Articular chondrocyte of knee joint (primary cell): Measurements from ENCODE around the gene RHBDF1. TPM values are rescaled to one million over a fixed set of nuclear protein-coding genes. Genes with fewer than 3 reads are reported as not detected.

Experiments used
- small RNA-seq: library from RNA; depleted of rRNA; stranded (forward); fragments of <200 nt; gene quantifications from one replicate; pipeline ENCODE3, GENCODE V24; 2012
- total RNA-seq: library from RNA; depleted of rRNA; stranded (reverse); fragments of >200 nt; gene quantifications from 2 replicates; pipeline ENCODE4 v1.2.3, GENCODE V29; 2012

Gene RHBDF1, protein sequence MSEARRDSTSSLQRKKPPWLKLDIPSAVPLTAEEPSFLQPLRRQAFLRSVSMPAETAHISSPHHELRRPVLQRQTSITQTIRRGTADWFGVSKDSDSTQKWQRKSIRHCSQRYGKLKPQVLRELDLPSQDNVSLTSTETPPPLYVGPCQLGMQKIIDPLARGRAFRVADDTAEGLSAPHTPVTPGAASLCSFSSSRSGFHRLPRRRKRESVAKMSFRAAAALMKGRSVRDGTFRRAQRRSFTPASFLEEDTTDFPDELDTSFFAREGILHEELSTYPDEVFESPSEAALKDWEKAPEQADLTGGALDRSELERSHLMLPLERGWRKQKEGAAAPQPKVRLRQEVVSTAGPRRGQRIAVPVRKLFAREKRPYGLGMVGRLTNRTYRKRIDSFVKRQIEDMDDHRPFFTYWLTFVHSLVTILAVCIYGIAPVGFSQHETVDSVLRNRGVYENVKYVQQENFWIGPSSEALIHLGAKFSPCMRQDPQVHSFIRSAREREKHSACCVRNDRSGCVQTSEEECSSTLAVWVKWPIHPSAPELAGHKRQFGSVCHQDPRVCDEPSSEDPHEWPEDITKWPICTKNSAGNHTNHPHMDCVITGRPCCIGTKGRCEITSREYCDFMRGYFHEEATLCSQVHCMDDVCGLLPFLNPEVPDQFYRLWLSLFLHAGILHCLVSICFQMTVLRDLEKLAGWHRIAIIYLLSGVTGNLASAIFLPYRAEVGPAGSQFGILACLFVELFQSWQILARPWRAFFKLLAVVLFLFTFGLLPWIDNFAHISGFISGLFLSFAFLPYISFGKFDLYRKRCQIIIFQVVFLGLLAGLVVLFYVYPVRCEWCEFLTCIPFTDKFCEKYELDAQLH
- 27.4 and 29.5 TPM in 2 replicates for total RNA-seq

DNA sequence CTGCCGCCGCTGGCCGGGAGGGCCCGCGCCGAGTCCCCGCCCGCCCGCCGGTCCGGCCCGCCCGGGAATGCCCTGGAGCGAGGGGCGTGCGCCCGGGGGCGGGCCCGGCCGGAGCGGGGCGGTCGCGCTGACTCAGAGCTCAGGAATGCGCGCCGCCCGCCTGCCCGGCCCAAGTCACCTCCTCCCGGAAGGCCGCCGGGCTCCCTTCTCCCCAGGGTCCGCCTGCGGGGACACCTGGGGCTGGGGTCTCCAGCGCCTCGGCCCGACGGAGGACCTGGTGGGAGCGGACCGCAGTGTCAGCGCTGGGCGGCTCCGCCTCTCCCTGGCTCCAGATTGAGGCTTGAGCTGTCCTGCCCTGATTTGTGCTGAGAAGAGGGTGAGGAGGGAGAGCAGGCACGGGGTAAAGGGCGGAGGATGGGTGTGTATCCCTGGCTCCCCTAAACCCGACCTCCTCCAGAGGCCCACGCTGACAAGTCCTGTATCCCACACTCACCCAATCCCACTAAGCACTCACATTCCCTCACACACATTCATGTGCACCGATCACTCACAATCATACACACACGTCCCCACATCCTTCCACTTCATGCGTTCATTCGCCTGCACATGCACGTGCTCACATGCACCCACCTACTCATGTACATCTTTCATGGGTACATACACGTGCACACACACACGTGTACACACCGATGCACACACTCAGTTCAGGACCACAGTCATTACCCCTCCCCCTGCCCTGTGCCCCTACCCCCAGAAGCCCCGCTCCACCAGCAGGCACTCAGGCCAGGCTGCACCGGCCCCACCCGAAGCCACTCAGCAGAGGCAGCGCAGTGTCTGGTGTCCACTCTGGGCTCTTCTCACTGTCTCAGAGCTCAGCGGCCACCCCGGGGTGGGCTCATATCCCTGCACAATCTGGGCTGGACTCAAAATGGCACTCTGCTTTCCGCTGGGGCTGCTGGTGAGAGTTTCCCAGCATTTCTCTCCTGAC lies at the start of gene RHBDF1:
Gene RHBDF1 (minus strand): TSS at position 71 of the 988 bp plus-strand sequence. CDS start 7,616 bp downstream, outside the sequence.

GRCh38 chr16:77807-78443 lies 5.5 kb upstream of the RHBDF1 start, which contains the start of gene MPG:
Gene MPG, plus strand, starts transcription at chr16:78225. Its CDS starts 85 bp downstream, at chr16:78310.

DNA sequence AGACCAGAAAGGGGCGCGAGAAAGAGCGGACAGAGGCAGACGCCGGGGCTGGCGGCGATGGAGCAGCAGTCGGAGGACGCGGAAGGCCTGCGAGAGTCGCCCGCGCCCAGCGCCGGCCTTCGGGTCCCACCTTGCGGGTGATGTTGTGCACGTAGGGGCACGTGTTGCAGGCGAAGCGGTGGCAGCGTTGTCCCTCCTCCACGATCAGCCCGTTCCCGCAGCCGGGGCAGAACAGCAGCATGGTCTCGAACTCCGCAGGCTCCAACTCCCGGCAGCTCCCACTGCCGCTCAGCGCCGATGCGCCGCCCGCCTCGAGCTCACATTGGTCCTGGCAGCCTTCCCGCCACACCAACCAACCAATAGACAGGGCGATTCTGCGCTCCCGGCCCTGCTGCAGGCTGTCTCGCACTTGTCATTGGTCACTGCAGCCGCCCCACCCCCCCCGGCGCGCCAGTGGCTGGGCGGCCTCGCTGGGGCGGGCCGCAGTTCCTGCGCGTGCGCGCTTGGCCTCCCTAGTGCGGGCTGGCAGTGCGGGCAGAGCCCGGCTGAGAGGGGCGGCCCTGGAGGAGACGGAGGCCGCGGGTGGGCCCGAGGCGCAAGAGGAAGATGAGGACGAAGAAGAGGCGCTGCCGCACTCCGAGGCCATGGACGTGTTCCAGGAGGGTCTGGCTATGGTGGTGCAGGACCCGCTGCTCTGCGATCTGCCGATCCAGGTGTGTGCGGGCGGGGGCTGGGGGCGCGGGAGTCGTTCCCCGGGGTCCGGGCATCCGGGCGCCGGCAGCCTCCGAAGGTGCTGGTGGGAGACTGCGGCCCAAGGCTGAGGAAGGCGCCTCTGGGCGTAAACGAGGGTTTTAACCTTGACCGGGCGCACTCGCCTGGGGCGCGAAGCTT lies 18.8 kb downstream of the RHBDF1 start, which contains the start of the genes POLR3K and SNRNP25:
Gene POLR3K (minus strand): TSS at position 263 of the 891 bp plus-strand sequence. CDS start 22 bp downstream, at position 241.
Gene SNRNP25 (plus strand): TSS at position 483 of the 891 bp plus-strand sequence. CDS start 189 bp downstream, at position 672.

Small RNAs within 50 kb of the gene (small RNA-seq; reads per million reads assigned to genes)
- gene MIR6859-4 (not detected), gene Z69720.2 (not detected)

Other genes starting within 250 kb of the RHBDF1 start
- 1.8 and 2.1 TPM in 2 replicates for gene POLR3K, start 19.0 kb downstream of the RHBDF1 start, total RNA-seq
- 15.9 and 17.6 TPM in 2 replicates for gene SNRNP25, start 18.8 kb downstream of the RHBDF1 start, total RNA-seq
- 91.7 and 116 TPM in 2 replicates for gene MPG, start 5.6 kb upstream of the RHBDF1 start, total RNA-seq
- 13.0 and 13.2 TPM in 2 replicates for gene NPRL3, start 66.0 kb upstream of the RHBDF1 start, total RNA-seq
- not detected in 2 replicates for gene HBZ, start 80.0 kb upstream of the RHBDF1 start, total RNA-seq
- not detected in 2 replicates for gene HBM, start 93.3 kb upstream of the RHBDF1 start, total RNA-seq
- gene HBA2, start 100.2 kb upstream of the RHBDF1 start, total RNA-seq: not detected in 2 replicates
- not detected in 2 replicates for gene HBA1, start 104.0 kb upstream of the RHBDF1 start, total RNA-seq
- gene HBQ1, start 107.8 kb upstream of the RHBDF1 start, total RNA-seq: not detected in 2 replicates
- gene LUC7L, start 156.8 kb upstream of the RHBDF1 start, total RNA-seq: 42.7 and 47.3 TPM in 2 replicates
- 75.2 and 89.9 TPM in 2 replicates for gene FAM234A, start 162.2 kb upstream of the RHBDF1 start, total RNA-seq
- 2.6 and 3.5 TPM in 2 replicates for gene RGS11, start 203.3 kb upstream of the RHBDF1 start, total RNA-seq
- gene ARHGDIG, start 208.0 kb upstream of the RHBDF1 start, total RNA-seq: 0.22 TPM in 1 of 2 replicates, not detected in the other
- gene PDIA2, start 210.5 kb upstream of the RHBDF1 start, total RNA-seq: not detected in 2 replicates